SU-DHL-6 (cell line): ENCODE measurements around the gene SHOX.

Experiments used
- EZH2phosphoT487 ChIP-seq: fragments of 200-600 bp; sonication (generic), shearing (Covaris generic); conservative IDR thresholded peaks from 2 replicates; pipeline ENCODE4 v1.6.1; 2018; ENCODE audit warnings: mild to moderate bottlenecking, antibody characterized with exemption, low read length, moderate library complexity, mixed read lengths
- TF ChIP-seq, protein P1 (sequence below): fragments of 200-600 bp; sonication (generic); IDR thresholded peaks from one replicate; pipeline ENCODE4 v1.5.1; 2017; ENCODE audit warnings: antibody characterized with exemption, mild to moderate bottlenecking, low read length, moderate library complexity; ENCODE audit not compliant: insufficient read depth, poor library complexity, severe bottlenecking

DNA sequence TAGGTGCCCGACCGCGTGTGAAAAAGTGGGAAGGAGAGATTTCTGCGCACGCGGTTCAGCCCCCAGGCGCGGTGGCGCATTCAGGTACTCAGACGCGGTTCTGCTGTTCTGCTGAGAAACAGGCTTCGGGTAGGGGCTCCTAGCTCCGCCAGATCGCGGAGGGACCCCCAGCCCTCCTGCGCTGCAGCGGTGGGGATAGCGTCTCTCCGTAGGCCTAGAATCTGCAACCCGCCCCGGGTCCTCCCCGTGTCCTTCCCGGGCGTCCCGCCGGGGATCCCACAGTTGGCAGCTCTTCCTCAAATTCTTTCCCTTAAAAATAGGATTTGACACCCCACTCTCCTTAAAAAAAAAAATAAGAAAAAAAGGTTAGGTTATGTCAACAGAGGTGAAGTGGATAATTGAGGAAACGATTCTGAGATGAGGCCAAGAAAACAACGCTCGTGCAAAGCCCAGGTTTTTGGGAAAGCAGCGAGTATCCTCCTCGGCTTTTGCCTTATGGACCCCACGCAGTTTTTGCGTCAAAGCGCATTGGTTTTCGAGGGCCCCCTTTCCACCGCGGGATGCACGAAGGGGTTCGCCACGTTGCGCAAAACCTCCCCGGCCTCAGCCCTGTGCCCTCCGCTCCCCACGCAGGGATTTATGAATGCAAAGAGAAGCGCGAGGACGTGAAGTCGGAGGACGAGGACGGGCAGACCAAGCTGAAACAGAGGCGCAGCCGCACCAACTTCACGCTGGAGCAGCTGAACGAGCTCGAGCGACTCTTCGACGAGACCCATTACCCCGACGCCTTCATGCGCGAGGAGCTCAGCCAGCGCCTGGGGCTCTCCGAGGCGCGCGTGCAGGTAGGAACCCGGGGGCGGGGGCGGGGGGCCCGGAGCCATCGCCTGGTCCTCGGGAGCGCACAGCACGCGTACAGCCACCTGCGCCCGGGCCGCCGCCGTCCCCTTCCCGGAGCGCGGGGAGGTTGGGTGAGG is 3.7 kb downstream of the SHOX start:
- TF ChIP-seq, protein P1, sequence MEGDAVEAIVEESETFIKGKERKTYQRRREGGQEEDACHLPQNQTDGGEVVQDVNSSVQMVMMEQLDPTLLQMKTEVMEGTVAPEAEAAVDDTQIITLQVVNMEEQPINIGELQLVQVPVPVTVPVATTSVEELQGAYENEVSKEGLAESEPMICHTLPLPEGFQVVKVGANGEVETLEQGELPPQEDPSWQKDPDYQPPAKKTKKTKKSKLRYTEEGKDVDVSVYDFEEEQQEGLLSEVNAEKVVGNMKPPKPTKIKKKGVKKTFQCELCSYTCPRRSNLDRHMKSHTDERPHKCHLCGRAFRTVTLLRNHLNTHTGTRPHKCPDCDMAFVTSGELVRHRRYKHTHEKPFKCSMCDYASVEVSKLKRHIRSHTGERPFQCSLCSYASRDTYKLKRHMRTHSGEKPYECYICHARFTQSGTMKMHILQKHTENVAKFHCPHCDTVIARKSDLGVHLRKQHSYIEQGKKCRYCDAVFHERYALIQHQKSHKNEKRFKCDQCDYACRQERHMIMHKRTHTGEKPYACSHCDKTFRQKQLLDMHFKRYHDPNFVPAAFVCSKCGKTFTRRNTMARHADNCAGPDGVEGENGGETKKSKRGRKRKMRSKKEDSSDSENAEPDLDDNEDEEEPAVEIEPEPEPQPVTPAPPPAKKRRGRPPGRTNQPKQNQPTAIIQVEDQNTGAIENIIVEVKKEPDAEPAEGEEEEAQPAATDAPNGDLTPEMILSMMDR: no peak
- TF ChIP-seq EZH2phosphoT487: no peak
